HepG2 (cell line): ENCODE measurements around the gene GNG4. TPM values are rescaled to one million over a fixed set of nuclear protein-coding genes. Genes with fewer than 3 reads are reported as not detected.
A peak's percentile ranks its signal among the peaks of the same experiment; 100 is the strongest.

Experiments
- FOSL2 ChIP-seq: sonication (generic); formaldehyde crosslinking; IDR thresholded peaks from 2 replicates; pipeline ENCODE4 v1.4.0; 2020; ENCODE audit warnings: missing genetic modification reagents
- FOXA3 ChIP-seq: IDR thresholded peaks from 2 replicates; pipeline ENCODE4 v1.6.1; 2016; ENCODE audit warnings: missing genetic modification reagents, missing compliant biosample characterization
- HCFC1 ChIP-seq: fragments of 150-350 bp; IDR thresholded peaks from 2 replicates; pipeline ENCODE4 v1.6.1; 2014; ENCODE audit warnings: low read depth, low read length
- HIC2 ChIP-seq: sonication (generic); formaldehyde crosslinking; IDR thresholded peaks from 2 replicates; pipeline ENCODE4 v1.9.0; 2022; ENCODE audit warnings: low read depth, missing genetic modification reagents
- PCBP2 ChIP-seq: fragments of 200-400 bp; formaldehyde crosslinking; optimal IDR thresholded peaks from 2 replicates; pipeline ENCODE3; 2018; ENCODE audit warnings: low read length, low read depth; ENCODE audit not compliant: poor library complexity, severe bottlenecking
- RERE ChIP-seq: IDR thresholded peaks from 2 replicates; pipeline ENCODE4 v1.6.1; 2016; ENCODE audit warnings: low read depth, missing genetic modification reagents, missing compliant biosample characterization
- SETDB1 ChIP-seq: sonication (generic); formaldehyde crosslinking; IDR thresholded peaks from 2 replicates; pipeline ENCODE4 v1.5.1; 2020; ENCODE audit warnings: missing genetic modification reagents, mild to moderate bottlenecking, borderline replicate concordance
- SP140L ChIP-seq: sonication (generic); formaldehyde crosslinking; IDR thresholded peaks from 2 replicates; pipeline ENCODE4 v1.4.0; 2020; ENCODE audit warnings: missing genetic modification reagents, borderline replicate concordance
- SRF ChIP-seq: IDR thresholded peaks from 2 replicates; pipeline ENCODE4 v1.6.1; 2011; ENCODE audit warnings: mild to moderate bottlenecking, low read depth, low read length, moderate library complexity
- TRIM22 ChIP-seq: fragments of 450-650 bp; IDR thresholded peaks from 2 replicates; pipeline ENCODE4 v1.6.1; 2017
- ZBTB1 ChIP-seq: sonication (generic); formaldehyde crosslinking; IDR thresholded peaks from 2 replicates; pipeline ENCODE4 v1.4.0; 2020; ENCODE audit warnings: missing genetic modification reagents, borderline replicate concordance
- ZNF333 ChIP-seq: sonication (generic); formaldehyde crosslinking; IDR thresholded peaks from 2 replicates; pipeline ENCODE4 v1.4.0; 2020; ENCODE audit warnings: mild to moderate bottlenecking, missing genetic modification reagents, borderline replicate concordance
- ZNF337 ChIP-seq: sonication (generic); formaldehyde crosslinking; IDR thresholded peaks from 2 replicates; pipeline ENCODE4 v1.5.1; 2020; ENCODE audit warnings: missing genetic modification reagents, low read depth, mild to moderate bottlenecking, borderline replicate concordance
- polyA plus RNA-seq, 8 experiments: library from polyadenylated mRNA; depleted of rRNA in 3 of 8; stranded (reverse) in 7 of 8; unstranded in 1 of 8; fragments of >200 nt; fragmentation: Illumina TruSeq in 4 of 8; extraction: Trizol in 4 of 8; gene quantifications; 2 replicates each; pipeline versions ENCODE4 v1.2.1 to v1.2.3, GENCODE V29; 2011 to 2016; ENCODE audit warnings: low read depth in 4 of 8, missing spikeins in 1 of 8, mixed read lengths in 1 of 8; ENCODE audit not compliant: insufficient read depth in 1 of 8
- total RNA-seq, 5 experiments: library from RNA; depleted of rRNA; stranded (reverse); fragments of >200 nt; fragmentation: Illumina TruSeq; extraction: Trizol; gene quantifications; 2 replicates each; pipeline ENCODE4 v1.2.3, GENCODE V29; 2016; ENCODE audit warnings: low read depth in 1 of 5
- TF ChIP-seq, protein P1 (sequence below), 2 experiments: IDR thresholded peaks; 2 replicates each; pipeline ENCODE4 v1.6.1; 2011 to 2012; ENCODE audit warnings: low read length in 2 of 2, borderline replicate concordance in 1 of 2, low read depth in 1 of 2, mild to moderate bottlenecking in 1 of 2, moderate library complexity in 1 of 2

Gene GNG4
- total and polyA plus RNA-seq, 2 of the 13 experiments (the other 11 are each of a cell fraction or from before 2014, with no cell fraction given) = 27.1 to 69.5 TPM

DNA sequence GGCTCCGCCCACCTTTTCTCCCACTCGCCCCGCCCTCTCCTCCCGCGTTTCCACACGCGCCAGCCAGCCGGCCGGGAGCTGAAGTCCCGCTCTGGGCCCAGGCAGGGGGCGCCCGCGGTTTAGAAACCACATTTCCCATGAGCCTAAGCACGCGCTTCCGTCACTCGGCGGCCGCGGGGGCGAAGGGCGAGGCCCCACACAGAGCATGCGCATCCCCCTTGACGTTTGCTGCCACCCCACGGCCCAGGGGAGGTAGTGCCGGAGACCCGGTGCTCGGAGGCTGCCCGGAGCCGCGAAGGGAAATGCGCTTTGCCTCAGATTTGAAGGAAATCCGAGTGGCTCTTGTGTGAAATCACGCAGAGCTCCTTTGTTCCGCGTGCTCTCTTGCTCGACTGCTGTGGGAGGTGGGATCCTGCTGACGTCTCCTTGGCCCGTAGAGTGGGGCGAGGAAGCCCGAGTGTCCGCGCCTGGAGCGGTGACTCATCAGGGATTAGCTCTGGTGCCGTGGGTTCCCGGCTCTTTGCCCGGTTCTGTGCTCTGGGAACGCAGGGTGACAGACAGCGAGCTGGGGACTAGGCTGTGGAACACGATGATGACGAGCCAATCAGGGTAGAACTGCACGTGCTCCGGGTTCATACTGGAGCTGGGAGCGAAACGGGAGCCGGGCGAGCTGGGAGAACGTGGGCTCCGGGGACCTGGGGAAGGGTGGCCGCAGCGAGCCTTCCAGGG, 144.9 kb downstream of the GNG4 start (continued):
- TF ChIP-seq RERE (no peak), PCBP2 (peak; percentile 52), SETDB1 (CRISPR knock-in tag) (no peak), HCFC1 (peak; percentile 91), FOSL2 (CRISPR knock-in tag) (peak; percentile 97), FOXA3 (CRISPR knock-in tag) (peak; percentile 28; the same call in 1 of the 2 replicates), TRIM22 (no peak), SP140L (CRISPR knock-in tag) (no peak), ZBTB1 (CRISPR knock-in tag) (no peak), HIC2 (CRISPR knock-in tag) (peak; percentile 56), ZNF337 (no peak; the same call in 1 of the 2 replicates), SRF (no peak), ZNF333 (CRISPR knock-in tag) (0 out of 2 replicates have a peak, but pooled peaks have one; percentile 66)
- TF ChIP-seq, protein P1, sequence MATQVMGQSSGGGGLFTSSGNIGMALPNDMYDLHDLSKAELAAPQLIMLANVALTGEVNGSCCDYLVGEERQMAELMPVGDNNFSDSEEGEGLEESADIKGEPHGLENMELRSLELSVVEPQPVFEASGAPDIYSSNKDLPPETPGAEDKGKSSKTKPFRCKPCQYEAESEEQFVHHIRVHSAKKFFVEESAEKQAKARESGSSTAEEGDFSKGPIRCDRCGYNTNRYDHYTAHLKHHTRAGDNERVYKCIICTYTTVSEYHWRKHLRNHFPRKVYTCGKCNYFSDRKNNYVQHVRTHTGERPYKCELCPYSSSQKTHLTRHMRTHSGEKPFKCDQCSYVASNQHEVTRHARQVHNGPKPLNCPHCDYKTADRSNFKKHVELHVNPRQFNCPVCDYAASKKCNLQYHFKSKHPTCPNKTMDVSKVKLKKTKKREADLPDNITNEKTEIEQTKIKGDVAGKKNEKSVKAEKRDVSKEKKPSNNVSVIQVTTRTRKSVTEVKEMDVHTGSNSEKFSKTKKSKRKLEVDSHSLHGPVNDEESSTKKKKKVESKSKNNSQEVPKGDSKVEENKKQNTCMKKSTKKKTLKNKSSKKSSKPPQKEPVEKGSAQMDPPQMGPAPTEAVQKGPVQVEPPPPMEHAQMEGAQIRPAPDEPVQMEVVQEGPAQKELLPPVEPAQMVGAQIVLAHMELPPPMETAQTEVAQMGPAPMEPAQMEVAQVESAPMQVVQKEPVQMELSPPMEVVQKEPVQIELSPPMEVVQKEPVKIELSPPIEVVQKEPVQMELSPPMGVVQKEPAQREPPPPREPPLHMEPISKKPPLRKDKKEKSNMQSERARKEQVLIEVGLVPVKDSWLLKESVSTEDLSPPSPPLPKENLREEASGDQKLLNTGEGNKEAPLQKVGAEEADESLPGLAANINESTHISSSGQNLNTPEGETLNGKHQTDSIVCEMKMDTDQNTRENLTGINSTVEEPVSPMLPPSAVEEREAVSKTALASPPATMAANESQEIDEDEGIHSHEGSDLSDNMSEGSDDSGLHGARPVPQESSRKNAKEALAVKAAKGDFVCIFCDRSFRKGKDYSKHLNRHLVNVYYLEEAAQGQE (IDR thresholded peaks at IDR 0.05; ENCODE audit: borderline replicate concordance in 1 of 2, low read depth in 1 of 2, low read length in 2 of 2) = no peak
